Stimulated activated naive B cell treated with anti-CD40 and anti-IgM and Interleukin-4, amounts not matched to agents 10 μg/mL and 1 μg/mL and 100 μg/mL, for 72 hours (primary cell): Measurements from ENCODE around the gene TTC6.
A peak's percentile ranks its signal among the peaks of the same experiment; 100 is the strongest.

Experiments
- ATAC-seq, 2 donors: fragments of 150-1000 bp; cut with Tn5 transposase; replicated peaks; 2 replicates each; pipeline ENCODE4 v1.10.0; 2021; ENCODE audit warnings: moderate library complexity in 1 of 2
- DNase-seq: peaks from one replicate; pipeline ENCODE4 v3.0.0; 2021
- H3K27ac Mint-ChIP-seq: one replicate; pipeline ENCODE4 v1.8.0; 2022; ENCODE audit warnings: mild to moderate bottlenecking, mixed read lengths
- H3K27me3 Mint-ChIP-seq, 2 donors: one replicate each; pipeline ENCODE4 v1.8.0; 2022; ENCODE audit warnings: mixed read lengths in 2 of 2
- H3K36me3 Mint-ChIP-seq, 2 donors: one replicate each; pipeline ENCODE4 v1.8.0; 2022; ENCODE audit warnings: mixed read lengths in 2 of 2, mild to moderate bottlenecking in 1 of 2
- H3K4me1 Mint-ChIP-seq, 2 donors: one replicate each; pipeline ENCODE4 v1.8.0; 2022; ENCODE audit warnings: mixed read lengths in 2 of 2, mild to moderate bottlenecking in 1 of 2
- H3K4me3 Mint-ChIP-seq, 2 donors: one replicate each; pipeline ENCODE4 v1.8.0; 2022; ENCODE audit warnings: mild to moderate bottlenecking in 2 of 2, mixed read lengths in 2 of 2, moderate library complexity in 1 of 2
- H3K9me3 Mint-ChIP-seq, 2 donors: one replicate each; pipeline ENCODE4 v1.8.0; 2022; ENCODE audit warnings: mixed read lengths in 2 of 2, mild to moderate bottlenecking in 1 of 2

TTC6 gene

GRCh38 chr14:37598747-37599506 lies 3.5 kb downstream of the TTC6 start:
- DNase-seq (no peak), ATAC-seq (no peak)
- peaks cover 67 to 92% of the 10 kb centered on the region in 2 donors for H3K27me3 Mint-ChIP-seq
- H3K4me1 Mint-ChIP-seq, result peaks cover 12 to 32% of the 10 kb centered on the region in 2 donors
- H3K4me3 Mint-ChIP-seq, result peak overlapping the region in 1 of 2 donors; percentile 10
- H3K36me3 Mint-ChIP-seq, result peaks cover 11 to 14% of the 10 kb centered on the region in 2 donors
- H3K27ac Mint-ChIP-seq, result peak overlapping the region; percentile 88
- peaks cover 0 to 8% of the 10 kb centered on the region in 2 donors for H3K9me3 Mint-ChIP-seq

- H3K4me1 Mint-ChIP-seq, result peaks cover 8 to 28% of the 10 kb centered on the region in 2 donors
- no peak overlapping the region for H3K4me3 Mint-ChIP-seq
- peaks cover 9 to 10% of the 10 kb centered on the region in 2 donors for H3K36me3 Mint-ChIP-seq
- ATAC-seq, result no peak
- H3K27ac Mint-ChIP-seq, result peak overlapping the region; percentile 88
- H3K27me3 Mint-ChIP-seq, result peaks cover 67 to 89% of the 10 kb centered on the region in 2 donors
- DNase-seq, result no peak
- peaks cover 0 to 6% of the 10 kb centered on the region in 2 donors for H3K9me3 Mint-ChIP-seq
These were observed 4.3 kb downstream of the TTC6 start for GRCh38 chr14:37599507-37600368.

GRCh38 chr14:37600880-37601741 lies 5.7 kb downstream of the TTC6 start:
- peak overlapping the region in 1 of 2 donors; percentile 7 for H3K4me3 Mint-ChIP-seq
- H3K27ac Mint-ChIP-seq, result no peak overlapping the region
- DNase-seq (no peak), ATAC-seq (no peak)
- H3K9me3 Mint-ChIP-seq, result peaks cover 0 to 6% of the 10 kb centered on the region in 2 donors
- H3K4me1 Mint-ChIP-seq, result peaks cover 4 to 21% of the 10 kb centered on the region in 2 donors
- peaks cover 4 to 7% of the 10 kb centered on the region in 2 donors for H3K36me3 Mint-ChIP-seq
- H3K27me3 Mint-ChIP-seq, result peaks cover 60 to 80% of the 10 kb centered on the region in 2 donors

- Mint-ChIP-seq H3K36me3 (peaks cover 4 to 7% of the 10 kb centered on the region in 2 donors), H3K9me3 (peaks cover 0 to 6% of the 10 kb centered on the region in 2 donors), H3K4me3 (no peak overlapping the region), H3K4me1 (peaks cover 0 to 17% of the 10 kb centered on the region in 2 donors), H3K27me3 (peaks cover 54 to 73% of the 10 kb centered on the region in 2 donors), H3K27ac (no peak overlapping the region)
- ATAC-seq (no peak), DNase-seq (no peak)
These were observed 6.4 kb downstream of the TTC6 start for GRCh38 chr14:37601865-37602264.

- DNase-seq (no peak), ATAC-seq (no peak)
- Mint-ChIP-seq H3K9me3 (peaks cover 0 to 6% of the 10 kb centered on the region in 2 donors), H3K27ac (no peak overlapping the region), H3K27me3 (peaks cover 53 to 64% of the 10 kb centered on the region in 2 donors), H3K4me1 (peaks cover 0 to 17% of the 10 kb centered on the region in 2 donors), H3K36me3 (peaks cover 4 to 7% of the 10 kb centered on the region in 2 donors), H3K4me3 (no peak overlapping the region)
These were observed 7.4 kb downstream of the TTC6 start for GRCh38 chr14:37602605-37603453.

- Mint-ChIP-seq H3K4me3 (no peak overlapping the region), H3K4me1 (peaks cover 0 to 16% of the 10 kb centered on the region in 2 donors), H3K9me3 (peaks cover 0 to 6% of the 10 kb centered on the region in 2 donors), H3K27ac (no peak overlapping the region), H3K36me3 (peaks cover 4 to 5% of the 10 kb centered on the region in 2 donors), H3K27me3 (peaks cover 46 to 54% of the 10 kb centered on the region in 2 donors)
- ATAC-seq (no peak), DNase-seq (no peak)
These were observed 8.3 kb downstream of the TTC6 start for GRCh38 chr14:37603688-37604251.

GRCh38 chr14:37606678-37607077 lies 11.2 kb downstream of the TTC6 start:
- H3K27me3 Mint-ChIP-seq, result peaks cover 33 to 38% of the 10 kb centered on the region in 2 donors
- peaks cover 10 to 11% of the 10 kb centered on the region in 2 donors for H3K9me3 Mint-ChIP-seq
- DNase-seq, result no peak
- ATAC-seq, result no peak
- H3K4me1 Mint-ChIP-seq, result no peaks in the 10 kb centered on the region
- H3K36me3 Mint-ChIP-seq, result peaks cover 0 to 3% of the 10 kb centered on the region in 2 donors
- H3K27ac Mint-ChIP-seq, result no peak overlapping the region
- H3K4me3 Mint-ChIP-seq, result no peak overlapping the region

GRCh38 chr14:37608649-37609048 lies 13.2 kb downstream of the TTC6 start:
- H3K9me3 Mint-ChIP-seq, result peaks cover 12 to 15% of the 10 kb centered on the region in 2 donors
- no peak overlapping the region for H3K4me3 Mint-ChIP-seq

GRCh38 chr14:37610945-37611523 lies 15.6 kb downstream of the TTC6 start:
- H3K4me3 Mint-ChIP-seq, result no peak overlapping the region
- DNase-seq (no peak), ATAC-seq (no peak)
- H3K27ac Mint-ChIP-seq, result no peak overlapping the region
- H3K9me3 Mint-ChIP-seq, result peaks cover 16 to 32% of the 10 kb centered on the region in 2 donors
- H3K27me3 Mint-ChIP-seq, result peaks cover 13 to 14% of the 10 kb centered on the region in 2 donors
- no peaks in the 10 kb centered on the region for H3K4me1 Mint-ChIP-seq
- H3K36me3 Mint-ChIP-seq, result peaks cover 0 to 3% of the 10 kb centered on the region in 2 donors

More at GRCh38 chr14:37608649-37609048, 13.2 kb downstream of the TTC6 start:
- Mint-ChIP-seq H3K27me3 (peaks cover 21 to 23% of the 10 kb centered on the region in 2 donors), H3K4me1 (no peaks in the 10 kb centered on the region), H3K36me3 (peaks cover 0 to 3% of the 10 kb centered on the region in 2 donors), H3K27ac (no peak overlapping the region)
- DNase-seq, result no peak
- ATAC-seq, result no peak

- Mint-ChIP-seq H3K27ac (no peak overlapping the region), H3K36me3 (peaks cover 0 to 1% of the 10 kb centered on the region in 2 donors), H3K9me3 (peaks cover 19 to 33% of the 10 kb centered on the region in 2 donors), H3K27me3 (peaks cover 11% of the 10 kb centered on the region in 2 donors), H3K4me1 (no peaks in the 10 kb centered on the region), H3K4me3 (no peak overlapping the region)
- ATAC-seq, result no peak
- no peak for DNase-seq
These were observed 20.3 kb downstream of the TTC6 start for GRCh38 chr14:37615582-37616289.

GRCh38 chr14:37616853-37617252 lies 21.4 kb downstream of the TTC6 start:
- peaks cover 0 to 3% of the 10 kb centered on the region in 2 donors for H3K36me3 Mint-ChIP-seq
- no peaks in the 10 kb centered on the region for H3K4me1 Mint-ChIP-seq
- peaks cover 11 to 12% of the 10 kb centered on the region in 2 donors for H3K27me3 Mint-ChIP-seq
- no peak overlapping the region for H3K4me3 Mint-ChIP-seq
- H3K9me3 Mint-ChIP-seq, result peaks cover 14 to 29% of the 10 kb centered on the region in 2 donors
- ATAC-seq, result no peak
- no peak for DNase-seq
- no peak overlapping the region for H3K27ac Mint-ChIP-seq

- Mint-ChIP-seq H3K4me3 (no peak overlapping the region), H3K36me3 (peaks cover 0 to 3% of the 10 kb centered on the region in 2 donors), H3K27ac (no peak overlapping the region), H3K27me3 (peaks cover 9 to 18% of the 10 kb centered on the region in 2 donors), H3K9me3 (peaks cover 14 to 25% of the 10 kb centered on the region in 2 donors), H3K4me1 (no peaks in the 10 kb centered on the region)
- no peak for DNase-seq
- ATAC-seq, result no peak
These were observed 22.5 kb downstream of the TTC6 start for GRCh38 chr14:37617864-37618365.
